Endothelial cell of umbilical vein (primary cell): ENCODE results near the gene RFK. TPM values are rescaled to one million over a fixed set of nuclear protein-coding genes. Genes with fewer than 3 reads are reported as not detected.

Experiments used
- BruUV-seq: library from RNA; stranded (reverse); fragments of 400-500 nt; replicated peaks from 2 replicates; lab custom pipeline; 2021; lab: Mats Ljungman, UMichigan
- CTCF ChIA-PET: fragments of 300-600, 350-600 bp; sonication (Branson Sonifier 250); formaldehyde crosslinking; loops from one replicate; lab custom pipeline; 2021; ENCODE audit warnings: antibody characterized with exemption, inconsistent platforms; lab: Charles Lee
- POLR2A ChIA-PET: fragments of 300-600, 350-600 bp; sonication (Branson Sonifier 250); formaldehyde crosslinking; loops from one replicate; lab custom pipeline; 2021; ENCODE audit warnings: antibody characterized with exemption, inconsistent platforms; lab: Charles Lee
- DNase-seq: peaks from one replicate; pipeline ENCODE4 v3.0.0-alpha.2; 2011; ENCODE audit warnings: low read depth, low spot score
- FAIRE-seq: peaks from 2 replicates; lab custom pipeline; 2011; peaks lifted over from hg19 to GRCh38; lab: Jason Lieb, UNC
- H2AFZ ChIP-seq: 2 replicates; pipeline ENCODE4 v1.6.0; 2012; ENCODE audit warnings: low read depth, low read length, control low read depth, inconsistent platforms
- H3K27ac ChIP-seq: 2 replicates; pipeline ENCODE4 v1.5.1; 2011; ENCODE audit warnings: low read depth, mild to moderate bottlenecking, control low read depth, low read length, moderate library complexity; ENCODE audit not compliant: insufficient read depth
- H3K27me3 ChIP-seq, 2 experiments: 2 replicates each; pipeline versions ENCODE4 v1.6.0 to v1.6.1; 2011; ENCODE audit warnings: low read length in 2 of 2, mixed read lengths in 1 of 2; ENCODE audit not compliant: control insufficient read depth in 2 of 2, insufficient read depth in 2 of 2
- H3K36me3 ChIP-seq, 2 experiments: 2 replicates in 1 of 2; 3 replicates in 1 of 2; pipeline ENCODE4 v1.5.1; 2011; ENCODE audit warnings: low read length in 2 of 2, mild to moderate bottlenecking in 1 of 2, moderate library complexity in 1 of 2; ENCODE audit not compliant: control insufficient read depth in 2 of 2, insufficient read depth in 2 of 2; ENCODE audit errors: extremely low read depth in 1 of 2
- H3K4me1 ChIP-seq: 3 replicates; pipeline ENCODE4 v1.5.1; 2011; ENCODE audit warnings: mild to moderate bottlenecking, low read length; ENCODE audit not compliant: control insufficient read depth, insufficient read depth; ENCODE audit errors: extremely low read depth
- H3K4me2 ChIP-seq: 2 replicates; pipeline ENCODE4 v1.6.1; 2011; ENCODE audit warnings: low read length, control low read depth, mixed read lengths; ENCODE audit not compliant: insufficient read depth
- H3K4me3 ChIP-seq, 3 experiments: fragments of 200-600 bp in 1 of 3; sonication (generic), shearing (Covaris generic) in 1 of 3; replicated peaks in 1 of 3; 2 replicates each; pipeline ENCODE4 v1.5.1; 2011 to 2016; ENCODE audit warnings: control low read depth in 3 of 3, low read length in 3 of 3, mild to moderate bottlenecking in 2 of 3, inconsistent platforms in 1 of 3, low read depth in 1 of 3, moderate library complexity in 1 of 3; ENCODE audit not compliant: insufficient read depth in 1 of 3
- H3K79me2 ChIP-seq: 2 replicates; pipeline ENCODE4 v1.6.0; 2012; ENCODE audit warnings: low read length, inconsistent platforms; ENCODE audit not compliant: control insufficient read depth, insufficient read depth
- H3K9ac ChIP-seq: replicated peaks from 2 replicates; pipeline ENCODE3; 2011; ENCODE audit warnings: low read length, control low read depth; ENCODE audit not compliant: insufficient read depth; ENCODE audit errors: extremely low read depth
- H3K9me1 ChIP-seq: replicated peaks from 3 replicates; pipeline ENCODE4 v1.6.0; 2011; ENCODE audit warnings: mild to moderate bottlenecking, low read length; ENCODE audit not compliant: control insufficient read depth, insufficient read depth; ENCODE audit errors: extremely low read depth
- H3K9me3 ChIP-seq: replicated peaks from 2 replicates; pipeline ENCODE4 v1.5.1; 2012; ENCODE audit warnings: low read length, inconsistent platforms; ENCODE audit not compliant: control insufficient read depth, insufficient read depth
- H4K20me1 ChIP-seq: replicated peaks from 2 replicates; pipeline ENCODE3; 2011; ENCODE audit warnings: mild to moderate bottlenecking, low read length; ENCODE audit not compliant: control insufficient read depth, insufficient read depth; ENCODE audit errors: extremely low read depth
- MYC ChIP-seq: IDR thresholded peaks from one replicate; pipeline ENCODE4 v1.6.1; 2011; ENCODE audit warnings: mild to moderate bottlenecking, low read depth, low read length
- POLR2A ChIP-seq: IDR thresholded peaks from 2 replicates; pipeline ENCODE4 v1.6.1; 2012; ENCODE audit warnings: low read depth, mild to moderate bottlenecking, control low read depth, low read length
- dilution Hi-C: fragments of 300-500 bp; cut with MboI; formaldehyde crosslinking; loops from one replicate; pipeline ENCODE4 v1.15.0; 2019; ENCODE audit warnings: low sequenced_read_pairs; ENCODE audit not compliant: extremely low pct_ligation_motif_present
- intact Hi-C: fragments of 100-400 bp; cut with micrococcal nuclease; formaldehyde crosslinking; loops from one replicate; pipeline ENCODE4 v1.10.0; 2022
- polyA plus RNA-seq, 4 experiments: library from polyadenylated mRNA; depleted of rRNA in 3 of 4; stranded (reverse) in 3 of 4; unstranded in 1 of 4; fragments of >200 nt; gene quantifications; 2 replicates each; pipeline versions ENCODE4 v1.2.1 to v1.2.3, GENCODE V29; 2011 to 2012; ENCODE audit warnings: missing spikeins in 1 of 4
- total RNA-seq: library from RNA; stranded (reverse); gene quantifications from 2 replicates; pipeline ENCODE4 v1.2.3, GENCODE V29; 2021
- TF ChIP-seq, protein P1 (sequence below): IDR thresholded peaks from 2 replicates; pipeline ENCODE4 v1.6.1; 2011; ENCODE audit not compliant: insufficient read depth, insufficient read length
- TF ChIP-seq, protein P2 (sequence below), 2 donors: IDR thresholded peaks; 1 replicate in 1 of 2; 2 replicates in 1 of 2; pipeline ENCODE4 v1.5.1; 2011; ENCODE audit warnings: low read length in 2 of 2, mild to moderate bottlenecking in 2 of 2, moderate library complexity in 2 of 2, control low read depth in 1 of 2, inconsistent platforms in 1 of 2, low read depth in 1 of 2; ENCODE audit not compliant: insufficient read depth in 1 of 2; ENCODE audit errors: extremely low read depth in 1 of 2

RFK gene
- total and polyA plus RNA-seq, 2 donors (not counting 3 experiments of a cell fraction or from before 2014, with no cell fraction given), result 18.1 to 32.9 TPM

DNA sequence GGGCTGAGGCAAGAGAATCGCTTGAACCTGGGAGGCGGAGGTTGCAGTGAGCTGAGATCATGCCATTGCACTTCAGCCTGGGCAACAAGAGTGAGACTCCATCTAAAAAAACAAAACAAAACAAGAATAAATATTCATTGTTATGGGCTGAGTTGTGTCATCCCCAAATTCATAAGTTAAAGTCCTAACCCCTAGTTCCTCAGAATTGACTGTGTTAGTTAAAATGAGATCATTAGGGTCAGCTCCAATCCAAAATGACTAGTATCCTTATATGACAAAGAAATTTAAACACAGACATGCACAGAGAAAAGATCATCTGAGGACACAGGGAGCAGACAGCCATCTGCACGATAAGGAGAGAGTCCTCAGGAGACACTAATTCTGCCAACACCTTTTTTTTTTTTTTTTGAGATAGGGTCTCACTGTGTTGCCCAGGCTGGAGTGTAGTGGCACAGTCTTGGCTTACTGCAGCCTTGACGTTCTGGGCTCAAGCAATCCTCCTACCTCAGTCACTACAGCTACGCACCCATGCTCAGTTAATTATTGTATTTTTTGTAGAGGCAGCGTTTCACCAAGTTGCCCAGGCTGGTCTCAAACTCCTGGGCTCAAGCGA lies 32.7 kb upstream of the RFK start:
- Histone ChIP-seq H3K4me1 (no peaks in the 10 kb centered on the region), H2AFZ (no peak overlapping the region), H3K9ac (no peak overlapping the region), H3K9me1 (no peaks in the 10 kb centered on the region), H3K27me3 (no peaks in the 10 kb centered on the region), H3K9me3 (no peaks in the 10 kb centered on the region), H4K20me1 (no peaks in the 10 kb centered on the region), H3K4me2 (no peak overlapping the region), H3K4me3 (no peak overlapping the region), H3K27ac (no peak overlapping the region), H3K79me2 (no peaks in the 10 kb centered on the region), H3K36me3 (no peaks in the 10 kb centered on the region)
- FAIRE-seq, result no peak
- dilution Hi-C loops (no loop called here), intact Hi-C loops (no loop called here)
- BruUV-seq, result no TSS peak
- POLR2A ChIA-PET, result no interaction called here
- no peak for DNase-seq
- CTCF ChIA-PET, result no interaction called here
- TF ChIP-seq, protein P1, sequence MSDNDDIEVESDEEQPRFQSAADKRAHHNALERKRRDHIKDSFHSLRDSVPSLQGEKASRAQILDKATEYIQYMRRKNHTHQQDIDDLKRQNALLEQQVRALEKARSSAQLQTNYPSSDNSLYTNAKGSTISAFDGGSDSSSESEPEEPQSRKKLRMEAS, result no peak
- TF ChIP-seq POLR2A, result no peak
- no peak for TF ChIP-seq MYC

DNA sequence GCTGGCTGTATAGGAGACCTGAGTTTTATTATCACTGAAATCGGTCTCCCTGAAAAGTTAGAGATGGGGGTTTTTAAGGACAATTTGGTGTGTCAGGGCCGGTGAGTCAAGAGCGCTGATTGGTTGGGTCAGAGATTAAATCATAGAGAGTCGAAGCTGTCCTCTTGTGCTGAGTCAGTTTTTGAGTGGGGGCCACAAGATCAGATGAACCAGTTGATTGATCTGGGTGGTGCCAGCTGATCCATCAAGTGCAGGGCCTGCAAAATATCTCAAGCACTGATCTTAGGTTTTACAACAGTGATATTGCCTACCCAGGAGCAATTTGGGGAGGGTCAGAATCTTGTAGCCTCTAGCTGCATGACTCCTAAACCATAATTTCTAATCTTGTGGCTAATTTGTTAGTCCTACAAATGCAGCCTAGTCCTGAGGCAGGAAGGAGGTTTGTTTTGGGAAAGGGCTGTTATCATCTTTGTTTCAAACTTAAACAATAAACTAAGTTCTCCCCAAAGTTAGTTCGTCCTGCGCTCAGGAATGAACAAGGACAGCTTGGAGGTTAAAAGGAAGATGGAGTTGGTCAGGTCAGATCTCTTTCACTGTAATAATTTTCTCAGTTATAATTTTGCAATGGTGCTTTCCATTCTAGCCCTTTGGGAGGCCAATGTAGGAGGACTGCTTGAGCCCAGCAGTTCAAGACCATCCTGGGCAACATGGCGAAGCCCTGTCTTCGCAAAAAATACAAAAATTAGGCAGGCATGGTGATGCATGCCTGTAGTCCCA lies 31.6 kb upstream of the RFK start:
- FAIRE-seq (no peak), DNase-seq (no peak)
- H3K9me3 ChIP-seq, result no peaks in the 10 kb centered on the region
- POLR2A ChIA-PET, result no interaction called here
- TF ChIP-seq, protein P2, sequence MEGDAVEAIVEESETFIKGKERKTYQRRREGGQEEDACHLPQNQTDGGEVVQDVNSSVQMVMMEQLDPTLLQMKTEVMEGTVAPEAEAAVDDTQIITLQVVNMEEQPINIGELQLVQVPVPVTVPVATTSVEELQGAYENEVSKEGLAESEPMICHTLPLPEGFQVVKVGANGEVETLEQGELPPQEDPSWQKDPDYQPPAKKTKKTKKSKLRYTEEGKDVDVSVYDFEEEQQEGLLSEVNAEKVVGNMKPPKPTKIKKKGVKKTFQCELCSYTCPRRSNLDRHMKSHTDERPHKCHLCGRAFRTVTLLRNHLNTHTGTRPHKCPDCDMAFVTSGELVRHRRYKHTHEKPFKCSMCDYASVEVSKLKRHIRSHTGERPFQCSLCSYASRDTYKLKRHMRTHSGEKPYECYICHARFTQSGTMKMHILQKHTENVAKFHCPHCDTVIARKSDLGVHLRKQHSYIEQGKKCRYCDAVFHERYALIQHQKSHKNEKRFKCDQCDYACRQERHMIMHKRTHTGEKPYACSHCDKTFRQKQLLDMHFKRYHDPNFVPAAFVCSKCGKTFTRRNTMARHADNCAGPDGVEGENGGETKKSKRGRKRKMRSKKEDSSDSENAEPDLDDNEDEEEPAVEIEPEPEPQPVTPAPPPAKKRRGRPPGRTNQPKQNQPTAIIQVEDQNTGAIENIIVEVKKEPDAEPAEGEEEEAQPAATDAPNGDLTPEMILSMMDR (IDR thresholded peaks at IDR 0.05; ENCODE audit: extremely low read depth in 1 of 2, insufficient read depth in 1 of 2, low read depth in 1 of 2, low read length in 2 of 2), result no peak
- no peaks in the 10 kb centered on the region for H3K4me1 ChIP-seq
- H3K4me2 ChIP-seq, result no peak overlapping the region
- no peaks in the 10 kb centered on the region for H4K20me1 ChIP-seq
- no peaks in the 10 kb centered on the region for H3K36me3 ChIP-seq
- no peak overlapping the region for H3K4me3 ChIP-seq
- no peaks in the 10 kb centered on the region for H3K79me2 ChIP-seq
- no peak overlapping the region for H2AFZ ChIP-seq
- dilution Hi-C loops (no loop called here), intact Hi-C loops (no loop called here)
- no peaks in the 10 kb centered on the region for H3K9me1 ChIP-seq
- CTCF ChIA-PET, result no interaction called here
- H3K27me3 ChIP-seq, result no peaks in the 10 kb centered on the region
- no peak overlapping the region for H3K9ac ChIP-seq
- no TSS peak for BruUV-seq
- no peak overlapping the region for H3K27ac ChIP-seq
